Measurements from ENCODE around the gene PLD6.

DNA sequence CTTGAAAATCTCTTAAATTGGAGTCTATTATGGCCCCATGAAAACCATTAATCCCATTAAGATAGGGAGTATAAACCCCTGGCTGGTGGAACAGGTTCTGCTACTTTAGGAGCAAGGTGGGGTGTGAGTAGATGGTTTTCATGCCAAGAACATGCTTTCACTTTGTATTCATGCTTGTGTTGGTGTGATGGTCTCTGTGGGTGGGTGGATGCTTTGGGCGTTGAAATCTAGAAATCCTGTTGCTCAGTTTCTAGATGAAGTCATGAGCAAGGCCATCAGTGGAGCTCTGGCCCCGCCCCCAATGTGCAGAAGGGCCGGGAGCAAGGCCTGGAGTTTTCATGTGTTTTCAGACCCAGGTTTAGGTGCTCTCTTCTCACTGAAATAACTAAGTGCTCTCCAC is 20.1 kb downstream of the PLD6 start:
- TF ChIP-seq CTCF (IDR thresholded peaks at IDR 0.05; ENCODE audit: low read depth, low read length, poor library complexity, severe bottlenecking), result no peak
- TF ChIP-seq EZH2phosphoT487 (IDR thresholded peaks at IDR 0.05; ENCODE audit: borderline replicate concordance, low read length), result no peak

Measured in DOHH2 (cell line).